ENCODE results near the gene YARS1. TPM values are rescaled to one million over a fixed set of nuclear protein-coding genes. Genes with fewer than 3 reads are reported as not detected.
"Not testable (repeated sequence)": the region's sequence is repeated elsewhere in the genome, so short reads cannot be mapped to it uniquely, and the experiment has no call there.

The YARS1 gene
- total RNA-seq, 1 donor from 2014 or later, result 205 TPM

DNA sequence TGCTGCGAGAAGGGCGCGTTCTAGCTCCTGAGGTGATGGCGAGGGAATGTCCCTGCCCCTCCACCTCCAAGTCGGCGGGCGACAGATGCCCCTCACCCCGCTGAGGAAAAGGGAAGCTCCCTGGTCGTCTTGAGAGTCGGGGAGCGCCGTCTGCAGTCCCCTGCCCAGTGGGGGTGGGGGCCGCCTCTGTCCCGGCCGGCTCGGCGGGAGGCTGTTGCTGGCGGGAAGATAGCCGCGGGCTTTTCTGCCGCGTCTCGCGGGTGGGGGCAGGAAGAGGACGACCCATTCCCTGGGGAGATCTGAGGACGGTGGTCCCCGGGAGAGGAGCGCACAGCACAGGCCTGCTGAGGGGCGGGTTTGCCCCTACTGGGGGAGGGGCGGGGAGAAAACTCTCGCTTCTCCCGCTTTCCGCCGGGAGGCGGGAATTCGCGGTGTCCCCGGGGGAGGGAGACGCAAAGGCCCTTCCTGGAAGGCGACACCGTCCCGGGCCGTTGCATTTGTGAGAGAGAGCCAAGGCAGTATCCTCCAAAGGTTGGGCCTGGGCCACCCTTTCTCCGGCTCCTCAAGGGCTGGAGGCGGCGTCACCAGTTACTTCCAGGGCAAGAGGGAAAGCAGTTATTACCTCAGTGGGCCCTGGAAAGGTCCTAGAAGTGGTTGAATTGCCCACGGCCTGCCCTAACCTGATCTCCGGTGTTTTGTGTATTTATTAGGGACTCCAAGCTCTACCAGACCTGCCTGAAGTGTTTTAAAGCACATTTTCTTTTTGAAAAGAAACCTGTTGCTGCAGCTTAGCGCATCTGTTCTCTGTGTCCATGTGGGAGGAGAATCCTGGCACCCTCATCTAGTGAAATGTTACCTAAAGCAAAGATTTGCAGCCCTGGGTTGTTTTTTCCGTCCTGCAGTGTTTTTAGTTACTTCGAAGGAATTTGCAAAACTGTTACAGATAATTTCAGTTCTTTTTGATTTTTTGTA is 943 bp upstream of the YARS1 start:
- DNase-seq (ENCODE audit: low spot score), result peak; percentile 78

DNA sequence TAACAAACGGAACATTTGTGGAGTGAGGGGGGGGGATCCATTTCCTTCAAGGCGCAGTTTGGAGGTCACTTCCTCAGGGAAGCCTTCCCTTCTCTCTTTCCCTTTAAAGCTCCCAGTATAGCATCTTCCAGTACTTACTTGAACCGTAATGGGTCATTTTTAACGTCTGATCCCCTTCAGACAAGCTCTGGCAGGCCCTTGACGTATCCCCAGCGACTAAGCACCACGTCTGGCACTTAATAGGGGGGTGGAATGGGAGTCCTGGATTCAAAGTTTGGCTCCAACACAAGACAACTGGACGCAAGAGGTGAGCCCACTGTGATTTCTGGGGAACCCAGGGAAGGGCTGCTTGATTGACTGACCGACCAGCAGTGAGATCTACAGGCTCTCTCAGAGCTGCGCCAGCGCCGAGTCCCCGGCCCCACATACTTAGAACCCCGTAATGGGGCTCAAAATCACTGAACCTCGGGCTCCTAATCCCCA is 441 bp downstream of the YARS1 start:
- no peak for DNase-seq (ENCODE audit: low spot score)

GRCh38 chr1:32813941-32814739 is 3.0 kb downstream of the YARS1 start:
- DNase-seq (ENCODE audit: low spot score), result no peak

DNA sequence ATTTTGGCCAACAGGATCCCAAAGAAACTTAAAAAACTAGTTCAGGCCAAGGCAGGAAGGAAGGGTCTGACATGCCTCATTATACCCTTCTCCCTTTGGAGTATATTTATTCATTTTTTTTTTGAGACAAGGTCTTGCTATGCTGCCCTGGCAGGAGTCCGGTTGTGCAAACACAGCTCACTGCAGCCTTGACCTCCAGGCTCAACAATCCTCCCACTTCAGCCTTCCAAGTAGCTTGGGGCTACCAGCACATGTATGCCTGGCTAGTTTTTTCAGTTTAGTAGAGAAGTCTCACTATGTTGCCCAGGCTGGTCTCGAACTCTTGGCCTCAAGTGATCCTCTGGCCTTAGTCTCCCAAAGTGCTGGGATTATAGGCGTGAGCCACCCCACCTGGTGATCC is 5.2 kb downstream of the YARS1 start:
- DNase-seq (ENCODE audit: low spot score), result no peak

GRCh38 chr1:32811265-32811664 is 5.9 kb downstream of the YARS1 start:
- DNase-seq (ENCODE audit: low spot score), result no peak

DNA sequence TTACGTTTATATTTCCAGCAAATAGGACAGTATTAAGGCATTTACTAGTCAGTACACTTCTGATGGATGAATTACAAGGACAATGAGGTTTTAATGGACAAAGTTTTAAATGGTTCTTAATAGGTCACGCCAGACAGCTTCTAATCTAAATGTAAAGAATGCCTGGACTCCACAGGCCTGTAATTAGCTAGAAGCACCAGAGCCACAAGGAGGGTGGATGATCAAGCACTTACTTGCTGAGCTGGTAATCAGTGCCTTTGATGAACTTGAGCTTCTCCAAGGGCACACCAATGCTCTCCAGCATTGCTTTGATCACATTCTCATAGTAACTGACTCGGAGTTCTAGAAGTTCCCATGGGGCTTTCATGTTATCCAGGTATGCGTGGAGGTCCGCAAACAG is 6.8 kb downstream of the YARS1 start:
- DNase-seq (ENCODE audit: low spot score), result no peak

DNA sequence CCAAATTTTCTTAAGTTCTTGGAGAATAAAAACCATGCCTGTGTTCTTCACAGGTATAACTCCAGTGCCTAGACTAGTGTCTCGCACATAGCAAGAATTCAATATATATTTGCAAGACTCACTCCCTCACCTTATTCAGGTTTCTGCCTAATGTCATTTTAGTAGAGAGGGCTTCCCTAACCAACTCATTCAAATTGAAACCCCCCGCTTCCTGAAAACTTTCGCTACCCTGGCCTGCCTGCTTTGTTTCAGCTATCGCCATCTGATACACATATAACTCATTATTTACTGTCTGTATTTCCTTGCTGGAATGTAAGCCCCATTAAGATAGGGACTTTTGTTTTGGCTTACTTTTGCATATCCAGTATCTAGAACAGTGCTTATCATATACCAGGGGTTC is 8.6 kb downstream of the YARS1 start:
- no peak for DNase-seq (ENCODE audit: low spot score)

- DNase-seq (ENCODE audit: low spot score), result no peak
Observed at GRCh38 chr1:32806910-32807523, 10.1 kb downstream of the YARS1 start.

DNA sequence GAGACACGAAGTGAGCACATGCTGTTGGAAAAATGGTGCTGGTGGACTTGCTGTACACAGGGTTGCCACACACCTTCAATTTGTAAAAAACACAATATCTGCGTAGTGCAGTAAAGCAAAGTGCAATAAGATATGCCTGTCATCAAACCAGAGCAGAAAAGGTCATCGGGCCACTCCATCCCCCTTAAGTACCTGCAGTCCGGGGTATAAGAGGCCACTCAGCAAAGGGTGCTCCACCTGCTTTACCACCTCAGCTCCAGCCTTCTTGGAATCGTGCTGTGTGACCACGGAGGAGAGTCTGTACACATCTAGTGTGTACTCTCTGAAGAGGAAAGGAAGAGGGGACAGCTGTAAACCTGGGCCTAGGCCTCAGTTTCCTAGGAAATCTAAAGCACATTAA is 10.9 kb downstream of the YARS1 start:
- DNase-seq (ENCODE audit: low spot score), result no peak

GRCh38 chr1:32804460-32804859 is 12.7 kb downstream of the YARS1 start:
- DNase-seq (ENCODE audit: low spot score), result not testable (repeated sequence)

DNA sequence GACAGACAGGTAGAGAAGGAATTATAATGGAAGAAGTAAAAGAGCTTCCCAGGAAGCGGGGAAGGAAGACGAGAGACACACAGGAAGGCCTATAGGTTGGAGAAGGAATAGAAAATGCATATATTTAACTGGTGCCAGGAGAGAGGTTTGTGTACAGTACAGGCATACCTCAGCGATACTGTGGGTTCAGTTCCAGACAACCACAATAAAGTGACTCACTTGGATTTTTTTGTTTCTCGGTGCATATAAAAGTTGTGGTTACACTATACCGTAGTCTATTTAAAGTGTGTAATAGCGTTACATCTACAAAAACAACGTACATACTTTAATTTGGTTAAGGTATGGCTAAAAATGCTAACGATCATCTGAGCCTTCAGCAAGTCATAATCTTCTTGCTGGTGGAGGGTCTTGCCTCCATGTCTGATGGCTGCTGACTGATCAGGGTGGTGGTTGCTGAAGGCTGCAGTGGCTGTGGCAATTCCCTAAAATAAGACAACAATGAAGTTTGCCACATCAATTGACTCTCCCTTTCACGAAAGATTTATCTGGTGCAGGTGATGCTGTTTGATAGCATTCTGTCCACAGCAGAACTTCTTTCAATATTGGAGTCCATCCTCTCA is 16.0 kb downstream of the YARS1 start:
- no peak for DNase-seq (ENCODE audit: low spot score)

GRCh38 chr1:32798679-32799416 is 18.3 kb downstream of the YARS1 start:
- DNase-seq (ENCODE audit: low spot score), result no peak

DNA sequence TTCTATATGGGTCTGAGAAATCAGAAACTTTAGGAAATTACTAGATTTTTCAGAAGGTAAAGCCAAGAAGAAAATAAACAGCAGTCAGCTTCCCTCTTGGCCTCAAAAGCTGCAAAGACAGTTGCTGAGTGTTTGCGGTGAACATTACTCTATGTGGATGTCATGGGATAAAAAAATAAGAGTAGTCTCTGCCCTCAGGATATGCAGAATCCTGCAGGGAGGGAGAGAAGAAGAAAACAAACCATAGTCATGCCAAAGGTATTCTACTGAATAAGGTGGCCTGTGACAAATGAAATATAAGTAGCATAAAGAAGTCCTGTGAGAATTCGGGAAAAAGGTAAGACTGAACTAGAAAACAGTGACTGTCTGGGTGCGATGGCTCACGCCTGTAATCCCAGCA is 19.0 kb downstream of the YARS1 start:
- DNase-seq (ENCODE audit: low spot score), result no peak

GRCh38 chr1:32797456-32797855 is 19.7 kb downstream of the YARS1 start:
- DNase-seq (ENCODE audit: low spot score), result no peak

DNA sequence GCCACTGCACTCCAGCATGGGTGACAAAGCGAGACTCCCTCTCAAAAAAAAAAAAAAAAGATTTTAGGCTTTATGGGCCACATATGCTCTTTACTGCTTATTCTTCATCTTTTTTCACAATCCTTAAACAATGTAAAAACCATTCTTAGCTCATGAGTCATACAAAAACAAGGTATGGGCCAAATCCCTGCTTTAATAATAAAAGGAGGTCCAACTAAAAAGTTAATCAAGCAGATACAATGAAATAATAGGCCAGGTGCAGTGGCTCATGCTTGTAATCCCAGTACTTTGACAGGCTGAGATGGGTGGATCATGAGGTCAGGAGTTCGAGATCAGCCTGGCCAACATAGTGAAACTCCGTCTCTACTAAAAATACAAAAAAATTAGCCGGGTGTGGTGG is 21.4 kb downstream of the YARS1 start:
- DNase-seq (ENCODE audit: low spot score), result not testable (repeated sequence)

GRCh38 chr1:32791881-32792280 is 25.3 kb downstream of the YARS1 start:
- DNase-seq (ENCODE audit: low spot score), result no peak

DNA sequence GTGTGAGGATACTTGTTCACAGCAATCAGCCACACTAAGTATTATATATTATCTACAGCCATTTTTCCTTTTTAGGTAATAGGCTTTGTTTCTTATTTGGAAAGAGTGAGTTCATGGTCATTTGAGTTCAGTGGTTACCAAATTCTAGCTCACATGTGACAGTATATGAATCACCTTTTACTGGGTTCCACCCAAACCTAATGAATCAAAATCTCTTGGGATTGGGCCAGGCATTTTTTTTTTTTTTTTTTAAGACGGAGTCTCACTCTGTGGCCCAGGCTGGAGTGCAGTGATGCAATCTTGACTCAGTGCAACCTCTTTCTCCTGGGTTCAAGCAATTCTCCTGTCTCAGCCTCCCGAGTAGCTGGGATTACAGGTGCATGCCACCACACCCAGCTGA is 27.8 kb downstream of the YARS1 start:
- DNase-seq (ENCODE audit: low spot score), result not testable (repeated sequence)

DNA sequence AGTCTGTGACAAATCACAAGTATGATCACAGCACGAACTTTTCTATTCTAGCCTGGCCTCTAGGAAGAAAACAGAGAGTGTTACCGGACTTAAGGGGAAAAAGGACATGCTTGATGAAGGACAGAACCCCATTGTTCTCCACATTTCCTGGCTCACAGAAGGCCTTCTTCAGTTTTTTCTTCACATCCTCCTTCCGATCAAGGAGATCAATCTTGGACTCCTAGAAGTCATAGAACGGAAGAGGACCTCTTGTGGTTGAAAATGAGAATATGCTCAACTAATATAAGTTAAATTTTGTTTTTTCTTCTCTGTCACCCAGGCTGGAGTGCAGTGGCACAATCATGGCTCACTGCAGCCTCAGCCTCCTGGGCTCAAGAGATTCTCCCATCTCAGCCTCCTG is 30.3 kb downstream of the YARS1 start:
- no peak for DNase-seq (ENCODE audit: low spot score)

DNA sequence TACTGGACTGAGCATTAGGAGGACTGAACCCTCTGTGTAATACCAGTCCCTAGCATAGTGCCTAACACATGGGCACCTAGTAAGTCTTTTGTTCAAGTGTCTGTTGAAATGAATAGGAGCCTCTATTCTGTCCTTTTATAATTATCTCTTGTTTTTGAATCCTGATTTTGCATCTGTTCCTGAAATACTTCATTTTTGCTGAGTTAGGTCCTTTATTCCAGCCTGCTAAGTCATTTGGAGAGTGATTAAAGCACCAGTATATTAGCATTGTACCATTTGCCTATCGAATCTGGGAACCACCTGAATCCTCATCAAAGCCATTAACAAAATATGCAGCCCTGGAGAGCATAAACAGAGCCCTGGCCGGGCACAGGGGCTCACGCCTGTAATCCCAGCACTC is 32.3 kb downstream of the YARS1 start:
- DNase-seq (ENCODE audit: low spot score), result no peak

DNA sequence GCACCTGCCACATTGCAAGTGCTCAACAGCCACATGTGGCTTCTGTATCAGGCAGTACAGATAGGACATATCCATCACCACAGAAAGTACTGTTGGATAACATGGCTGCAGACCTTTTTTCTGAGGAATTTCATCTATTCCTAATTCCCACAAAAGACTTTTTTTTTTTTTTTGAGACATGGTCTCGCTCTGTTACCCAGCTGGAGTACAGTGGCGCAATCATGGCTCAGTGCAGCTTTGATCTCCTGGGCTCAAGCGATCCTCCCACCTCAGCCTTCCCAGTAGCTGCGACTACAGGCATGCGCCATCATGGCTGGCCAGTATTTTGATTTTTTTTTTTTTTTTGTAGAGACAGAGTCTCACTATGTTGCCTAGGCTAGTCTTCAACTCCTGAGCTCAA is 33.3 kb downstream of the YARS1 start:
- DNase-seq (ENCODE audit: low spot score), result no peak

- DNase-seq (ENCODE audit: low spot score), result no peak
Observed at GRCh38 chr1:32782086-32782485, 35.1 kb downstream of the YARS1 start.

All from ureter (tissue), 1 donor.